A549 (cell line): ENCODE results near the gene DYNLT2. TPM values are rescaled to one million over a fixed set of nuclear protein-coding genes. Genes with fewer than 3 reads are reported as not detected.

Source experiments
- CBX8 ChIP-seq: fragments of 200-600 bp; sonication (generic); IDR thresholded peaks from 2 replicates; pipeline ENCODE4 v1.6.1; 2016
- CHD2 ChIP-seq: fragments of 150-350 bp; IDR thresholded peaks from 2 replicates; pipeline ENCODE4 v1.6.1; 2014; ENCODE audit warnings: low read length; ENCODE audit not compliant: partially characterized antibody
- CHD4 ChIP-seq: fragments of 200-600 bp; sonication (generic); IDR thresholded peaks from 2 replicates; pipeline ENCODE4 v1.6.1; 2016; ENCODE audit warnings: antibody characterized with exemption, mild to moderate bottlenecking, borderline replicate concordance
- E2F6 ChIP-seq: IDR thresholded peaks from 2 replicates; pipeline ENCODE4 v1.6.1; 2012; ENCODE audit warnings: low read depth, borderline replicate concordance
- EHMT2 ChIP-seq: fragments of 200-600 bp; sonication (generic); IDR thresholded peaks from 2 replicates; pipeline ENCODE4 v1.6.1; 2016; ENCODE audit warnings: antibody characterized with exemption, low read depth, mild to moderate bottlenecking, moderate library complexity
- ELK1 ChIP-seq: fragments of 150-350 bp; IDR thresholded peaks from 2 replicates; pipeline ENCODE4 v1.6.1; 2014; ENCODE audit warnings: low read depth, mild to moderate bottlenecking, low read length
- EP300 ChIP-seq, 2 experiments: fragments of >200 bp; sonication (Bioruptor Twin); formaldehyde crosslinking; IDR thresholded peaks; 2 replicates in 1 of 2; 3 replicates in 1 of 2; pipeline ENCODE4 v1.6.1; 2016 to 2017
- HEYL ChIP-seq: fragments of 250-450 bp; sonication (Bioruptor Pico); IDR thresholded peaks from 2 replicates; pipeline ENCODE4 v1.8.0; 2021; ENCODE audit warnings: mild to moderate bottlenecking, moderate library complexity
- JUN ChIP-seq, 2 experiments: fragments of >200 bp; sonication (Bioruptor Twin); formaldehyde crosslinking; IDR thresholded peaks; 2 replicates in 1 of 2; 3 replicates in 1 of 2; pipeline ENCODE4 v1.6.1; 2016 to 2017
- KDM1A ChIP-seq: fragments of 200-600 bp; sonication (generic); IDR thresholded peaks from 2 replicates; pipeline ENCODE4 v1.6.1; 2016; ENCODE audit warnings: low read depth, mild to moderate bottlenecking
- KDM5A ChIP-seq: fragments of 200-600 bp; sonication (generic); IDR thresholded peaks from 2 replicates; pipeline ENCODE4 v1.6.1; 2016; ENCODE audit warnings: antibody characterized with exemption, mild to moderate bottlenecking
- MAFK ChIP-seq: fragments of 450-650 bp; IDR thresholded peaks from 2 replicates; pipeline ENCODE4 v1.6.1; 2014; ENCODE audit not compliant: partially characterized antibody
- NFE2L2 ChIP-seq: fragments of 150-350 bp; conservative IDR thresholded peaks from 2 replicates; pipeline ENCODE4 v1.6.1; 2014; ENCODE audit warnings: low read length
- POLR2A ChIP-seq: IDR thresholded peaks from 2 replicates; pipeline ENCODE4 v1.6.1; 2012; ENCODE audit warnings: mild to moderate bottlenecking, low read length
- RCOR1 ChIP-seq: fragments of 150-350 bp; IDR thresholded peaks from 2 replicates; pipeline ENCODE4 v1.6.1; 2014; ENCODE audit warnings: antibody characterized with exemption, low read length, low read depth
- REST ChIP-seq: fragments of 200-600 bp; sonication (generic); IDR thresholded peaks from 2 replicates; pipeline ENCODE4 v1.6.1; 2016; ENCODE audit warnings: antibody characterized with exemption, mild to moderate bottlenecking, moderate library complexity
- SMC3 ChIP-seq: fragments of >200 bp; sonication (Bioruptor Twin); formaldehyde crosslinking; IDR thresholded peaks from 3 replicates; pipeline ENCODE4 v1.6.1; 2018; ENCODE audit warnings: inconsistent platforms
- USF2 ChIP-seq: fragments of 450-650 bp; IDR thresholded peaks from 2 replicates; pipeline ENCODE4 v1.6.1; 2014; ENCODE audit warnings: antibody characterized with exemption
- ZC3H11A ChIP-seq: fragments of 450-650 bp; IDR thresholded peaks from 2 replicates; pipeline ENCODE4 v1.6.1; 2014; ENCODE audit warnings: antibody characterized with exemption, mild to moderate bottlenecking
- ZFP36 ChIP-seq: fragments of 450-650 bp; IDR thresholded peaks from 2 replicates; pipeline ENCODE4 v1.6.1; 2014; ENCODE audit warnings: borderline replicate concordance; ENCODE audit not compliant: partially characterized antibody
- ZNF302 ChIP-seq: fragments of 250-450 bp; sonication (Bioruptor Pico); IDR thresholded peaks from 2 replicates; pipeline ENCODE4 v1.9.0; 2021; ENCODE audit warnings: inconsistent platforms, mild to moderate bottlenecking, moderate library complexity
- polyA plus RNA-seq, 4 experiments: library from polyadenylated mRNA; depleted of rRNA in 3 of 4; stranded (reverse); fragments of >200 nt; fragmentation: RNase III in 1 of 4; extraction: RNeasy Plus Mini Kit Qiagen cat#74134 plus additional on column Dnase treatment in 1 of 4; gene quantifications; 2 replicates in 3 of 4; 3 replicates in 1 of 4; pipeline ENCODE4 v1.2.3, GENCODE V29; 2011 to 2017
- TF ChIP-seq, protein P1 (sequence below): fragments of >200 bp; sonication (Bioruptor Twin); formaldehyde crosslinking; IDR thresholded peaks from 2 replicates; pipeline ENCODE4 v1.6.1; 2016
- TF ChIP-seq, protein P2 (sequence below): fragments of 250-450 bp; sonication (Bioruptor Pico); IDR thresholded peaks from 2 replicates; pipeline ENCODE4 v1.5.0; 2020; ENCODE audit warnings: low read depth, mild to moderate bottlenecking, moderate library complexity

The DYNLT2 gene
- polyA plus RNA-seq, 2 of the 4 experiments (the other 2 are of a cell fraction), result 1.1 to 2.0 TPM

- TF ChIP-seq USF2, result no peak
- TF ChIP-seq EHMT2, result no peak
- no peak for TF ChIP-seq KDM1A
- TF ChIP-seq REST, result no peak
- TF ChIP-seq, protein P1, sequence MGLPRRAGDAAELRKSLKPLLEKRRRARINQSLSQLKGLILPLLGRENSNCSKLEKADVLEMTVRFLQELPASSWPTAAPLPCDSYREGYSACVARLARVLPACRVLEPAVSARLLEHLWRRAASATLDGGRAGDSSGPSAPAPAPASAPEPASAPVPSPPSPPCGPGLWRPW, result no peak
- TF ChIP-seq MAFK, result no peak
- TF ChIP-seq HEYL (CRISPR knock-in tag), result no peak
- TF ChIP-seq, protein P2, sequence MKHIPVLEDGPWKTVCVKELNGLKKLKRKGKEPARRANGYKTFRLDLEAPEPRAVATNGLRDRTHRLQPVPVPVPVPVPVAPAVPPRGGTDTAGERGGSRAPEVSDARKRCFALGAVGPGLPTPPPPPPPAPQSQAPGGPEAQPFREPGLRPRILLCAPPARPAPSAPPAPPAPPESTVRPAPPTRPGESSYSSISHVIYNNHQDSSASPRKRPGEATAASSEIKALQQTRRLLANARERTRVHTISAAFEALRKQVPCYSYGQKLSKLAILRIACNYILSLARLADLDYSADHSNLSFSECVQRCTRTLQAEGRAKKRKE (CRISPR knock-in tag), result no peak
- no peak for TF ChIP-seq CHD4
- TF ChIP-seq ELK1, result no peak
- TF ChIP-seq KDM5A, result 0 out of 2 replicates have a peak, but pooled peaks have one; percentile 41
- TF ChIP-seq E2F6, result peak; percentile 93
- TF ChIP-seq RCOR1, result no peak
- TF ChIP-seq ZFP36, result no peak
- no peak for TF ChIP-seq CBX8
- TF ChIP-seq POLR2A, result 0 out of 2 replicates have a peak, but pooled peaks have one; percentile 10
- TF ChIP-seq EP300 (IDR thresholded peaks at IDR 0.05), result no peak
- no peak for TF ChIP-seq ZNF302 (CRISPR knock-in tag)
- TF ChIP-seq SMC3, result peak; percentile 87
- TF ChIP-seq ZC3H11A, result no peak
- TF ChIP-seq CHD2, result no peak
- TF ChIP-seq NFE2L2, result no peak
- no peak for TF ChIP-seq JUN (IDR thresholded peaks at IDR 0.05)
Measured at GRCh38 chr6:169789944-169790927, 38.9 kb upstream of the DYNLT2 start (continued).
